SK-N-MC (cell line): ENCODE data around the gene ARL6IP4.

Experiments used
- EZH2 ChIP-seq: fragments of 200-600 bp; sonication (generic); IDR thresholded peaks from one replicate; pipeline ENCODE4 v1.6.1; 2017; ENCODE audit warnings: antibody characterized with exemption
- POLR2AphosphoS5 ChIP-seq: IDR thresholded peaks from 2 replicates; pipeline ENCODE4 v1.6.1; 2012; ENCODE audit warnings: mild to moderate bottlenecking, low read depth, low read length, borderline replicate concordance

DNA sequence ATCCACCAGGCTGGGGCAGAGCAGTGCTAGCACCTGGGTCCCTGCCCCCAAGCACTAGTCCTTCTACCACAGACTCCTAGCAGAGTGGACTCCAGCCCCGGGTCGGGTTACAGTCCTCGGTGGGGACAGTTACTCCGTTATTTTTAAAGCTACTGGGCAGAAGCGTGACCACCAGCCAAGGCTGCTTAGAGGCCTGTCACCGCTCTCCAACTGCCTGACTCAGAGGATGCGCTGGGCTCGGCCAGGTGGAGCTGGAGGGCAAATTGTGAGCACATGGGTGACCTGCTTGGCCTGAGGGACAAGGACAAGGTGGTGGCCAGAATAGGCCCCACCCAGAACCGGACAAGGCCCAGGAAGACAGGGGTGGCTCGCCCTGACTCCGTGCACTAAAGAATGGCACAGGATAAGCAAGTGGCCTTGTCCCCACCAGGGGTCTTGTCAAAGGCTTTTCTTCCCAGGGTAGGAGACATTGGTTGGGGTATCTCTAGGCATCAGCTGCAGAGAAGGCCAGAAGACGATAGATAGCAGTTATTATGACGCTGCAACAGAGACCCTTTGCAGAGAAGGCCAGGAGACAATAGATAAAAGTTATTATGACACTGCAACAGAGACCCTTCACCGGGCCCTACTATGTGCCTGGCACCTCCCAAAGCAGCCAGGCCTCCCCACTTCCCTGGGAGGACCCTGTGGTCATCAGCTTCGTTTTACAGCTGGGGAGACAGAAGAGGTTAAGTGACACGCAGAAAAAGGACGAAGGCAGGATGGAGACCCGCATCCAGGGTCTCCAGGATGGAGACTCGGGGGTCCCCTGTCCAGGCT, 15.8 kb upstream of the ARL6IP4 start:
- TF ChIP-seq EZH2 (no peak), POLR2AphosphoS5 (no peak)
